H1 (cell line): ENCODE results near the gene ISM1. TPM values are rescaled to one million over a fixed set of nuclear protein-coding genes. Genes with fewer than 3 reads are reported as not detected.

Source experiments
- CTCF ChIA-PET: fragments of 300-600 bp; sonication (Branson Sonifier 250); formaldehyde crosslinking; loops from one replicate; lab custom pipeline; 2021; ENCODE audit not compliant: partially characterized antibody; lab: Charles Lee
- POLR2A ChIA-PET: fragments of 300-600 bp; sonication (Branson Sonifier 250); formaldehyde crosslinking; loops from one replicate; lab custom pipeline; 2021; ENCODE audit warnings: inconsistent platforms; ENCODE audit not compliant: partially characterized antibody; lab: Charles Lee
- DNase-seq, 2 experiments: peaks; one replicate each; pipeline versions ENCODE4 v3.0.0 to v3.0.0-alpha.2; 2010 to 2022; ENCODE audit warnings: low spot score in 2 of 2, low read depth in 1 of 2, mixed read lengths in 1 of 2
- FAIRE-seq: peaks from 2 replicates; lab custom pipeline; 2011; peaks lifted over from hg19 to GRCh38; lab: Jason Lieb, UNC
- H2AFZ ChIP-seq: 2 replicates; pipeline ENCODE4 v1.8.1; 2012; ENCODE audit warnings: low read length, inconsistent platforms
- H2AK5ac ChIP-seq: 2 replicates; pipeline ENCODE4 v1.6.1; 2013; ENCODE audit warnings: low read depth, low read length
- H2BK120ac ChIP-seq: replicated peaks from 2 replicates; pipeline ENCODE3; 2013; ENCODE audit warnings: low read depth, low read length, inconsistent platforms
- H2BK12ac ChIP-seq: 2 replicates; pipeline ENCODE4 v1.6.1; 2013; ENCODE audit warnings: low read depth, low read length
- H2BK15ac ChIP-seq: 2 replicates; pipeline ENCODE4 v1.6.1; 2013; ENCODE audit warnings: low read length
- H2BK20ac ChIP-seq: 2 replicates; pipeline ENCODE4 v1.6.1; 2013; ENCODE audit warnings: low read length
- H2BK5ac ChIP-seq: 2 replicates; pipeline ENCODE4 v1.6.1; 2013; ENCODE audit warnings: low read depth, low read length
- H3K14ac ChIP-seq: 2 replicates; pipeline ENCODE4 v1.6.1; 2013; ENCODE audit warnings: inconsistent platforms; ENCODE audit not compliant: insufficient read length
- H3K18ac ChIP-seq: 2 replicates; pipeline ENCODE4 v1.6.1; 2013; ENCODE audit warnings: low read length; ENCODE audit errors: extremely low read depth
- H3K23ac ChIP-seq: 2 replicates; pipeline ENCODE4 v1.6.1; 2013; ENCODE audit warnings: inconsistent platforms; ENCODE audit not compliant: insufficient read length
- H3K23me2 ChIP-seq: 2 replicates; pipeline ENCODE4 v1.6.1; 2013; ENCODE audit warnings: low read depth, low read length
- H3K27ac ChIP-seq: 2 replicates; pipeline ENCODE4 v1.6.1; 2011; ENCODE audit warnings: low read depth, low read length, inconsistent platforms
- H3K27me3 ChIP-seq, 4 experiments: replicated peaks in 1 of 4; 1 replicate in 1 of 4; 2 replicates in 3 of 4; pipeline versions ENCODE4 v1.6.1 to v1.8.1; 2011 to 2013; ENCODE audit warnings: low read length in 3 of 4, mild to moderate bottlenecking in 3 of 4, inconsistent platforms in 2 of 4, mixed read lengths in 2 of 4, moderate library complexity in 1 of 4; ENCODE audit not compliant: control insufficient read depth in 3 of 4, insufficient read depth in 3 of 4; ENCODE audit errors: extremely low read depth in 1 of 4
- H3K36me3 ChIP-seq, 4 experiments: 2 replicates each; pipeline versions ENCODE4 v1.6.1 to v1.8.1; 2011 to 2013; ENCODE audit warnings: mild to moderate bottlenecking in 4 of 4, low read length in 3 of 4, moderate library complexity in 2 of 4, control low read depth in 1 of 4, inconsistent platforms in 1 of 4; ENCODE audit not compliant: insufficient read depth in 4 of 4, control insufficient read depth in 2 of 4
- H3K4ac ChIP-seq: replicated peaks from 2 replicates; pipeline ENCODE3; 2013; ENCODE audit warnings: low read length, low read depth, mixed read lengths, inconsistent platforms; ENCODE audit not compliant: insufficient read length
- H3K4me1 ChIP-seq, 4 experiments: replicated peaks in 1 of 4; 1 replicate in 1 of 4; 2 replicates in 3 of 4; pipeline versions ENCODE4 v1.6.1 to v1.8.1; 2011 to 2013; ENCODE audit warnings: low read length in 3 of 4, inconsistent platforms in 2 of 4, mixed read lengths in 1 of 4; ENCODE audit not compliant: insufficient read depth in 4 of 4, control insufficient read depth in 3 of 4
- H3K4me2 ChIP-seq, 2 experiments: 2 replicates each; pipeline versions ENCODE4 v1.6.1 to v1.8.1; 2011 to 2013; ENCODE audit warnings: low read depth in 2 of 2, low read length in 2 of 2, control low read depth in 1 of 2, inconsistent platforms in 1 of 2, mild to moderate bottlenecking in 1 of 2; ENCODE audit not compliant: insufficient read depth in 1 of 2
- H3K4me3 ChIP-seq, 4 experiments: fragments of 200-600, 300-600 bp in 1 of 4; sonication (generic), shearing (Covaris generic), sonication (Bioruptor Twin) in 1 of 4; 2 replicates each; pipeline versions ENCODE4 v1.5.1 to v1.8.1; 2011 to 2016; ENCODE audit warnings: low read length in 4 of 4, low read depth in 3 of 4, control low read depth in 2 of 4, inconsistent platforms in 2 of 4, mild to moderate bottlenecking in 2 of 4, mixed read lengths in 1 of 4, moderate library complexity in 1 of 4; ENCODE audit not compliant: insufficient read depth in 2 of 4; ENCODE audit errors: extremely low read depth in 1 of 4
- H3K56ac ChIP-seq: replicated peaks from 2 replicates; pipeline ENCODE3; 2013; ENCODE audit warnings: low read depth, mild to moderate bottlenecking, mixed read lengths, low read length, inconsistent platforms; ENCODE audit not compliant: insufficient read length
- H3K79me1 ChIP-seq: 2 replicates; pipeline ENCODE4 v1.6.1; 2013; ENCODE audit warnings: low read depth, low read length, control low read depth
- H3K79me2 ChIP-seq, 2 experiments: 2 replicates each; pipeline versions ENCODE4 v1.6.1 to v1.8.1; 2012 to 2013; ENCODE audit warnings: low read length in 2 of 2, mild to moderate bottlenecking in 2 of 2, inconsistent platforms in 1 of 2; ENCODE audit not compliant: insufficient read depth in 2 of 2, control insufficient read depth in 1 of 2
- H3K9ac ChIP-seq, 4 experiments: replicated peaks in 1 of 4; 1 replicate in 1 of 4; 2 replicates in 3 of 4; pipeline versions ENCODE4 v1.6.1 to v1.8.1; 2011 to 2013; ENCODE audit warnings: low read depth in 3 of 4, low read length in 3 of 4, control low read depth in 2 of 4, mild to moderate bottlenecking in 2 of 4, moderate library complexity in 2 of 4, inconsistent platforms in 1 of 4; ENCODE audit errors: extremely low read depth in 1 of 4
- H3K9me3 ChIP-seq, 2 experiments: 2 replicates each; pipeline versions ENCODE4 v1.6.1 to v1.8.1; 2012 to 2013; ENCODE audit warnings: mild to moderate bottlenecking in 2 of 2, moderate library complexity in 2 of 2, control low read depth in 1 of 2, inconsistent platforms in 1 of 2, low read depth in 1 of 2, low read length in 1 of 2, mixed read lengths in 1 of 2; ENCODE audit not compliant: insufficient read depth in 2 of 2
- H4K20me1 ChIP-seq, 2 experiments: replicated peaks in 1 of 2; 2 replicates each; pipeline versions ENCODE3 to v1.8.1; 2011 to 2013; ENCODE audit warnings: inconsistent platforms in 2 of 2, low read length in 2 of 2, mild to moderate bottlenecking in 1 of 2; ENCODE audit not compliant: insufficient read depth in 2 of 2, control insufficient read depth in 1 of 2
- H4K5ac ChIP-seq: 2 replicates; pipeline ENCODE4 v1.6.1; 2013; ENCODE audit warnings: low read length, low read depth, mixed read lengths, inconsistent platforms; ENCODE audit not compliant: insufficient read length
- H4K8ac ChIP-seq: 2 replicates; pipeline ENCODE4 v1.8.0; 2013; ENCODE audit warnings: mild to moderate bottlenecking, moderate library complexity, low read length, inconsistent platforms; ENCODE audit not compliant: insufficient read depth; ENCODE audit errors: extremely low read depth
- H4K91ac ChIP-seq: replicated peaks from 2 replicates; pipeline ENCODE3; 2013; ENCODE audit warnings: low read length, mixed read lengths, inconsistent platforms; ENCODE audit not compliant: insufficient read length
- ASH2L ChIP-seq: fragments of 200-600, 300-600 bp; sonication (generic); IDR thresholded peaks from one replicate; pipeline ENCODE4 v1.7.1; 2017; ENCODE audit warnings: low read length
- CBX5 ChIP-seq: fragments of 300-800, 300-1000 bp; sonication (generic); IDR thresholded peaks from 2 replicates; pipeline ENCODE4 v1.7.1; 2016; ENCODE audit warnings: antibody characterized with exemption, low read length, low read depth
- E2F6 ChIP-seq: IDR thresholded peaks from 2 replicates; pipeline ENCODE4 v1.6.1; 2012; ENCODE audit warnings: inconsistent platforms
- EGR1 ChIP-seq: IDR thresholded peaks from 2 replicates; pipeline ENCODE4 v1.6.1; 2011; ENCODE audit warnings: low read depth, low read length, borderline replicate concordance
- GTF2F1 ChIP-seq: IDR thresholded peaks from 2 replicates; pipeline ENCODE4 v1.6.1; 2012; ENCODE audit warnings: low read depth, low read length, improper control_type of control experiment, borderline replicate concordance
- JUN ChIP-seq: IDR thresholded peaks from 2 replicates; pipeline ENCODE4 v1.6.1; 2011; ENCODE audit warnings: low read depth, mild to moderate bottlenecking, improper control_type of control experiment, low read length
- RAD21 ChIP-seq, 2 experiments: IDR thresholded peaks in 1 of 2; conservative IDR thresholded peaks in 1 of 2; 2 replicates each; pipeline ENCODE4 v1.6.1; 2011; ENCODE audit warnings: low read depth in 2 of 2, low read length in 2 of 2, improper control_type of control experiment in 1 of 2, inconsistent platforms in 1 of 2, mild to moderate bottlenecking in 1 of 2, moderate library complexity in 1 of 2
- RNF2 ChIP-seq: fragments of 200-900, 300-1000 bp; sonication (generic); IDR thresholded peaks from 2 replicates; pipeline ENCODE4 v1.7.1; 2016; ENCODE audit warnings: borderline replicate concordance, low read depth, mild to moderate bottlenecking, antibody characterized with exemption, low read length; ENCODE audit not compliant: poor library complexity, severe bottlenecking; ENCODE audit errors: missing control alignments
- RXRA ChIP-seq: IDR thresholded peaks from 2 replicates; pipeline ENCODE4 v1.6.1; 2011; ENCODE audit warnings: low read depth, mild to moderate bottlenecking, low read length, moderate library complexity; ENCODE audit not compliant: insufficient read depth
- TCF12 ChIP-seq: IDR thresholded peaks from 2 replicates; pipeline ENCODE4 v1.6.1; 2011; ENCODE audit warnings: low read depth, mild to moderate bottlenecking, low read length
- WGBS, 2 experiments: shearing (Covaris generic) in 1 of 2; methylation state at CpG; one replicate each; pipeline versions ENCODE4 v1.1.6 to v1.1.7; 2013 to 2015; ENCODE audit warnings: low lambda C conversion rate in 2 of 2, mixed read lengths in 2 of 2, inconsistent platforms in 1 of 2, low coverage in 1 of 2, missing lambda C conversion rate in 1 of 2; ENCODE audit not compliant: insufficient replicate concordance in 2 of 2, insufficient coverage in 1 of 2, insufficient read length in 1 of 2; ENCODE audit errors: extremely low coverage in 1 of 2, missing lambda C conversion rate in 1 of 2; 5-methylcytosine and 5-hydroxymethylcytosine counted together
- polyA plus RNA-seq, 7 experiments: library from polyadenylated mRNA; depleted of rRNA in 3 of 7; stranded (reverse) in 5 of 7; unstranded in 2 of 7; fragments of >200 nt in 5 of 7; fragments of 200-250 nt in 2 of 7; gene quantifications; 1 replicate in 5 of 7; 2 replicates in 1 of 7; 4 replicates in 1 of 7; pipeline versions ENCODE4 v1.2.1 to v1.2.3, GENCODE V29; 2011 to 2013; ENCODE audit warnings: missing spikeins in 2 of 7, mixed read lengths in 2 of 7
- total RNA-seq: library from RNA; stranded (reverse); fragmentation: NEBNext Ultra II Directional; extraction: Animal tissue kit (Norgen Biotek cat#: 25700); gene quantifications from 2 replicates; pipeline ENCODE4 v1.2.1, GENCODE V29; 2021

The ISM1 gene
- total and polyA plus RNA-seq, 2 of the 8 experiments (the other 6 are each of a cell fraction or from before 2014, with no cell fraction given) = 0.62 to 0.97 TPM

DNA sequence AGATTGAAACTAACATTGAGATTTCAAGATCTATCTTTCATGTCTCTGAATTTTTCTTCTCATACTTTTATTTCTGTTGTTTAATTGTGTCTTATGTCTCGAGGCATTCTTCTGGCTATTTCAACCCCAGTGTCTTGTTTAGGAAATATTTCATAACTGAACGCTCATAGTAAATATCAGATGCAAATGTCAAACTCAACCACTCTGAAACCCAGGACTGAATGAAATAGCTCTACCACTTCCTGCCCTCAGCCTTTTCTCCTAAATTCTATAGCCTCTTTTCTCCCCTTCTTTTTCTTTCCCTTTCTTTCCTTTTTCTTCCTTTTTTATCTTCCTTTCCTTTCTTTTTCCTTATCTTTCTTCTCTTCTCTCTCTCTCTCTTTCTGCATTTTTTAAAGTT is 7.7 kb downstream of the ISM1 start:
- no peak overlapping the region for H2BK15ac ChIP-seq
- TF ChIP-seq RXRA (no peak), RNF2 (no peak), RAD21 (IDR thresholded peaks at IDR 0.05 in 1 of 2, conservative IDR thresholded peaks at IDR 0.05 in 1 of 2; ENCODE audit: low read depth in 2 of 2, low read length in 2 of 2) (no peak), JUN (no peak), ASH2L (no peak), EGR1 (no peak), GTF2F1 (no peak), E2F6 (no peak), TCF12 (no peak), CBX5 (no peak)
- TF ChIP-seq, all 59 proteins: peak for 0
- Histone ChIP-seq H2BK120ac (no peak overlapping the region), H3K36me3 (no peaks in the 10 kb centered on the region), H3K4me1 (no peaks in the 10 kb centered on the region), H3K23me2 (no peaks in the 10 kb centered on the region), H3K56ac (no peak overlapping the region), H3K4me3 (no peak overlapping the region), H4K20me1 (peaks cover 0 to 1% of the 10 kb centered on the region in 2 experiments), H4K5ac (no peak overlapping the region), H2AK5ac (no peak overlapping the region), H3K27ac (no peak overlapping the region), H2BK20ac (no peak overlapping the region), H3K9me3 (no peaks in the 10 kb centered on the region), H3K14ac (no peak overlapping the region), H3K27me3 (peaks cover 0 to 2% (median 0%) of the 10 kb centered on the region in 4 experiments; a peak in 3 of 7 replicates), H3K18ac (no peak overlapping the region), H3K4ac (no peak overlapping the region), H3K79me1 (no peaks in the 10 kb centered on the region), H3K23ac (no peak overlapping the region), H2BK12ac (no peak overlapping the region), H3K9ac (no peak overlapping the region), H4K91ac (no peak overlapping the region), H2BK5ac (no peak overlapping the region), H2AFZ (no peak overlapping the region), H3K79me2 (no peaks in the 10 kb centered on the region), H4K8ac (no peak overlapping the region), H3K4me2 (no peak overlapping the region)
- CTCF ChIA-PET = interaction anchor here (1.6 to 2.0 kb wide), 2 partner anchors 8 to 96 kb away, joined by 4 read pairs; no protein-coding TSS in a partner anchor
- DNase-seq (no peak), FAIRE-seq (no peak)
- WGBS, 2 experiments = 96% methylated on average over 2 of the region's 2 CpGs; no CpG with 5 or more reads in 1 of the 2 experiments
- POLR2A ChIA-PET = no interaction called here
